Melanocyte of skin (primary cell): ENCODE measurements around the gene EIF4B. TPM values are rescaled to one million over a fixed set of nuclear protein-coding genes. Genes with fewer than 3 reads are reported as not detected.

Source experiments
- small RNA-seq, 2 donors: library from RNA; depleted of rRNA; stranded (forward); fragments of <200 nt; gene quantifications; one replicate each; pipeline ENCODE3, GENCODE V24; 2012
- total RNA-seq, 2 donors: library from RNA; depleted of rRNA; stranded (reverse); fragments of >200 nt; gene quantifications; 2 replicates each; pipeline ENCODE4 v1.2.3, GENCODE V29; 2012

Gene EIF4B
- total RNA-seq, result 100 to 1,000 TPM; 469 to 648 TPM

GRCh38 chr12:53005986-53006809 is at the start of gene EIF4B:
Gene EIF4B (plus strand): TSS chr12:53006456. CDS start chr12:53006484, 28 bp downstream.

DNA sequence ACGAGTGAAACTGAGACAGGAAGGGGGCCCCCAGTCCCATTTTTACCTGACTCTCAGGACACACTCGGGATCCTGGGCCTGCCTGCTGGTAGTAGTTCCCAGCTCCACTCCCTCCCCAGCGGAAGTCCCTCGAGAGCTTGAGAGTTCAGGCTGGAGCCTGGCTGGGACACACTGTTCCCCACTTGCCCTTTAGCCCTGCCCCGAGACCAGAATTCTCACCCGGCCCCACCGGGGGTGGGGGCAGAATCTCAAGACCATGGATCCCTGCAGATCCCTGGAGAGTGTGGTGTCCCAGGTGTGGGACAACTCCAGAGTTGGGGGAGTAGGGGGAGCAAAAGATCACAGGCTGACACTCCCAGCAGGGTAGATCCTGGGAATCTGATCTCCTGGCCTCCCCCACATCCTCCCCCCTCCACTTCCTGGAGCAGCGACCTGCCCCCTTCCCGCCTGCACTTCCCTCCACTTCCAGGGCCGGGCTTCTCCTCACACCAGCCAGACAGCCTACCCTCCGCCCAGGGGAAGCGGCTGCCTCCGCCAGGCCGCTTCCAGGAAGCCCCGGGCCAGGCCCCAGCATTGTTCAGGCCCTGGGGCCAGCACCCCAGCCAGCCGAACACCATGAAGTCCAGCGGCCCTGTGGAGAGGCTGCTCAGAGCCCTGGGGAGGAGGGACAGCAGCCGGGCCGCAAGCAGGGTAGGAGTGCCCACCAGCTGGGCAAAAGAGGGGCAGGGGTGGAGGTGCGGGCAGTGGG is 43.5 kb downstream of the EIF4B start, which contains the start of gene TNS2:
Gene TNS2, plus strand, starts transcription at position 495 of the 748 bp plus-strand sequence. Its CDS starts 121 bp downstream, at position 616.

DNA sequence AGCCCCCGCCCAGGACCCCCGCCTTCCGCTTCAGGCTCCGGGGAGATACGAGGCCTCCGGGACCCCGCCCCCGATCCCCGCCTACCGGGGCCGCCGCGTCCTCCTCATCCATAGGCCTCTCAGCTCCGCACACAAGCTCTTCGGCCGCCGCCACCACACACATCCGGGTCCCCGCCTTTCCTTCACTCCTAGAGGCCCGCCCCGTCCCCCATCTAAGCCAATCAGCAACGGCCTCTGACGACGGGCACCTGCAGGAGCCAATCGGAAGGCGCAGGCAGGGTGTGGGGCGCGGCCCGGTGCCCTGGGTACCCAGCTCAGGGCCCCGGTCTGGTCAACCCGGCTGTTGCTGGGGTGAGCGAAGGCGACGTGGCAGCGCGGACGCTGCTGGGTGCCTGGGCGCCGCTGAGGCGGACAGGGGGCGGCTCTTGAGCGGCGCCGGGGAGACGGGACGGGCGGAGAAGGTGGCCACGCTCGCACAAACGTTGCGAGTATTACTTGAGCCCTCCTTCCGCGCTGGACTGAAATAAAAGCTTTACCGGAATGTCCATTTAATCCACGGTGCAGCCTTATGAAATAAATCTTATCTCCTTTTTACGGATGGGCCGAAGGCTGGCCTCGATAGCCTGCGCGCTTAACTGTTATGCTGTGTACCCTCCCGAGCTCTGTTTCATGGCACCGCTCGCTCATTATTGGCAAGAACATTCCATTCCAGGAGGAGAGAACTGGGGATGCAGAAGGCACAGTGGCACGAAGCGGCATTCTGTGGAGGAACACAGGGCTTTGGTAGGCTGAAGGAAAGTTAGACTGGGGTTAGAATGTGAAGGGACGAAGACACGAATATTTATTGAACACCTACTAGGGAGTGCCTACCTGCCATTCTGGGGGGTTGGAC is 73.2 kb downstream of the EIF4B start, which contains the start of gene SPRYD3:
Gene SPRYD3, minus strand, starts transcription at position 165 of the 892 bp plus-strand sequence. Its CDS starts 57 bp downstream, at position 108.

Small RNAs within 50 kb of the gene (small RNA-seq; reads per million reads assigned to genes)
- gene MIR6757, result 0 to 0.17 reads per million in 2 donors

Other genes with a start within 250 kb of the EIF4B start
- not detected for gene KRT76, start 229.1 kb upstream of the EIF4B start, total RNA-seq
- gene KRT3, start 210.3 kb upstream of the EIF4B start, total RNA-seq, result not detected
- not detected for gene KRT4, start 192.3 kb upstream of the EIF4B start, total RNA-seq
- not detected for gene KRT79, start 172.1 kb upstream of the EIF4B start, total RNA-seq
- not detected for gene KRT78, start 157.5 kb upstream of the EIF4B start, total RNA-seq
- gene KRT8, start 101.4 kb upstream of the EIF4B start, total RNA-seq, result under 1 TPM in 1 of 2 donors, not detected in 1; 0.33 TPM
- gene KRT18, start 57.3 kb upstream of the EIF4B start, total RNA-seq, result 1 to 10 TPM; 1.0 to 6.7 TPM
- gene TNS2, start 43.6 kb downstream of the EIF4B start, total RNA-seq, result 10 to 100 TPM; 16.0 to 17.2 TPM
- 10 to 100 TPM; 11.0 to 18.6 TPM for gene SPRYD3, start 72.9 kb downstream of the EIF4B start, total RNA-seq
- gene IGFBP6, start 91.2 kb downstream of the EIF4B start, total RNA-seq, result 1 to 10 TPM; 2.1 to 4.3 TPM
- gene SOAT2, start 97.0 kb downstream of the EIF4B start, total RNA-seq, result not detected
- 10 to 100 TPM in 1 of 2 donors, 1 to 10 TPM in 1; 10.0 to 11.7 TPM for gene ZNF740, start 174.3 kb downstream of the EIF4B start, total RNA-seq
- gene CSAD, start 174.5 kb downstream of the EIF4B start, total RNA-seq, result 10 to 100 TPM in 1 of 2 donors, 1 to 10 TPM in 1; 9.6 to 14.0 TPM
- gene ITGB7, start 200.8 kb downstream of the EIF4B start, total RNA-seq, result 1 to 10 TPM; 2.7 to 4.1 TPM
- 10 to 100 TPM; 18.9 to 34.6 TPM for gene RARG, start 225.8 kb downstream of the EIF4B start, total RNA-seq